GM13976 (cell line): ENCODE results near the gene TMBIM1.
A peak's percentile ranks its signal among the peaks of the same experiment; 100 is the strongest.

ENCODE experiments used
- DNase-seq: peaks from one replicate; pipeline ENCODE4 v3.0.0; 2012; ENCODE audit warnings: low spot score
- in situ Hi-C: fragments of 300-500 bp; cut with MboI; formaldehyde crosslinking; loops from one replicate; pipeline ENCODE4 v1.12.0; 2022; ENCODE audit warnings: low sequenced_read_pairs, mixed read lengths, inconsistent platforms; ENCODE audit not compliant: unreplicated experiment
- TF ChIP-seq, protein P1 (sequence below): IDR thresholded peaks from 2 replicates; pipeline ENCODE4 v1.5.1; 2012; ENCODE audit warnings: borderline replicate concordance, mild to moderate bottlenecking; ENCODE audit not compliant: insufficient read depth; ENCODE audit errors: extremely low read depth, missing control alignments, control extremely low read depth

TMBIM1 gene

DNA sequence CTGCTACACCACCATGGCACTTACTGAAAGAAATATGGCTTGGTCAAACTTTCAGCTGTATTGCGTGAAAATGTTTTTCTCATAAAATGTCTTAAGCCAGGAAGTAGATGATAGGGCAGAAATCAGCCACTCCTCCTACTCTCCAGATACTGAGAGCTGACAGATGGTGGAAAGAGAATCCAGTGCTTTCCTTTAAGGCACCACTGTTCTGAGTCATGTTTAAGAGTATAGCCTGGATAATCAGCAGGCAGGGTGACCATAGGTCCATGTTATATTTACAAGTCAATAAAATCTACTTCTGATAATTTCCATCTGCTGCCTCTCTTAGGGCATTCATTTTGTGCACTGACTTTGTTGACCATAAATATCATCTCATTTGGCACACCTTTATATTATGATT, 53.4 kb downstream of the TMBIM1 start:
- no peak for DNase-seq
- TF ChIP-seq, protein P1, sequence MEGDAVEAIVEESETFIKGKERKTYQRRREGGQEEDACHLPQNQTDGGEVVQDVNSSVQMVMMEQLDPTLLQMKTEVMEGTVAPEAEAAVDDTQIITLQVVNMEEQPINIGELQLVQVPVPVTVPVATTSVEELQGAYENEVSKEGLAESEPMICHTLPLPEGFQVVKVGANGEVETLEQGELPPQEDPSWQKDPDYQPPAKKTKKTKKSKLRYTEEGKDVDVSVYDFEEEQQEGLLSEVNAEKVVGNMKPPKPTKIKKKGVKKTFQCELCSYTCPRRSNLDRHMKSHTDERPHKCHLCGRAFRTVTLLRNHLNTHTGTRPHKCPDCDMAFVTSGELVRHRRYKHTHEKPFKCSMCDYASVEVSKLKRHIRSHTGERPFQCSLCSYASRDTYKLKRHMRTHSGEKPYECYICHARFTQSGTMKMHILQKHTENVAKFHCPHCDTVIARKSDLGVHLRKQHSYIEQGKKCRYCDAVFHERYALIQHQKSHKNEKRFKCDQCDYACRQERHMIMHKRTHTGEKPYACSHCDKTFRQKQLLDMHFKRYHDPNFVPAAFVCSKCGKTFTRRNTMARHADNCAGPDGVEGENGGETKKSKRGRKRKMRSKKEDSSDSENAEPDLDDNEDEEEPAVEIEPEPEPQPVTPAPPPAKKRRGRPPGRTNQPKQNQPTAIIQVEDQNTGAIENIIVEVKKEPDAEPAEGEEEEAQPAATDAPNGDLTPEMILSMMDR: no peak
- in situ Hi-C loops: no loop called here

GRCh38 chr2:218236829-218237228, 55.5 kb downstream of the TMBIM1 start:
- no peak for DNase-seq
- TF ChIP-seq, protein P1: no peak
- in situ Hi-C loops: no loop called here

GRCh38 chr2:218235017-218235416, 57.3 kb downstream of the TMBIM1 start:
- in situ Hi-C loops: no loop called here
- TF ChIP-seq, protein P1: no peak
- no peak for DNase-seq

- DNase-seq: no peak
- TF ChIP-seq, protein P1: no peak
- in situ Hi-C loops: no loop called here
Measured at GRCh38 chr2:218234521-218234920, 57.8 kb downstream of the TMBIM1 start.

DNA sequence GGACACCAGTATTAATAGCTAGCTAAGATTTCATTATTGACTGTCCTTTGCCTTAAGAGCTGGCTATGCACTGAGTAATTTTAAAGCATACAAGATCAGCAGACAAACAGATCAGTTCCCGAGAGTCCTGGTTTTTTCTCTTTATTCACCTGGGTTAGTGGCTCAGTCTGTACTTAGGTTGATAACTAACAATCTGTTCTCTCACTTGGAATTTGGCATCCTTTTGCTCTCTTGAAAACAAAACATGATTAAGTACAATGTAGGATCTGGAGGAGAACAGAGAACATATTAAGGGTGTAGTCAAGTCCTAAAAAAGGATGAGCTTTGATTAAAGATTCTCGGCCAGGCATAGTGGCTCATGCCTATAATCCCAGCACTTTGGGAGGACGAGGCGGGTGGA, 58.8 kb downstream of the TMBIM1 start:
- no peak for DNase-seq
- in situ Hi-C loops: no loop called here
- TF ChIP-seq, protein P1: no peak

- peak; percentile 29 for DNase-seq
- in situ Hi-C loops: no loop called here
- TF ChIP-seq, protein P1: no peak
Measured at GRCh38 chr2:218230882-218231281, 61.4 kb downstream of the TMBIM1 start.

- TF ChIP-seq, protein P1: no peak
- in situ Hi-C loops: no loop called here
- DNase-seq: no peak
Measured at GRCh38 chr2:218229851-218230250, 62.5 kb downstream of the TMBIM1 start.
